ENCODE measurements around the gene GCC1.

Gene GCC1

GRCh38 chr7:127536394-127536691, 49.1 kb downstream of the GCC1 start:
- DNase-seq (ENCODE audit: low spot score), result no peak

GRCh38 chr7:127535546-127536393, 49.6 kb downstream of the GCC1 start:
- no peak for DNase-seq (ENCODE audit: low spot score)

GRCh38 chr7:127534636-127535035, 50.8 kb downstream of the GCC1 start:
- no peak for DNase-seq (ENCODE audit: low spot score)

GRCh38 chr7:127532736-127533135, 52.7 kb downstream of the GCC1 start:
- DNase-seq (ENCODE audit: low spot score), result no peak

GRCh38 chr7:127532151-127532550, 53.2 kb downstream of the GCC1 start:
- DNase-seq (ENCODE audit: low spot score), result no peak
